GM12878 (cell line): Measurements from ENCODE around the gene UBE2Z. TPM values are rescaled to one million over a fixed set of nuclear protein-coding genes. Genes with fewer than 3 reads are reported as not detected.

Experiments
- ATAC-seq: fragments of 200-7000 bp; cut with Tn5 transposase; 3 replicates; pipeline ENCODE4 v1.9.1; 2020; ENCODE audit warnings: mild to moderate bottlenecking, moderate library complexity
- BruUV-seq: library from RNA; stranded (reverse); fragments of 400-500 nt; replicated peaks from 2 replicates; lab custom pipeline; 2021; lab: Mats Ljungman, UMichigan
- CTCF ChIA-PET: fragments of 300-600 bp; sonication (Branson Sonifier 250); formaldehyde crosslinking; extraction: SDS; loops from one replicate; lab custom pipeline; 2021; ENCODE audit warnings: inconsistent platforms; lab: Yijun Ruan, JAX
- POLR2A ChIA-PET: fragments of 350-600 bp; formaldehyde crosslinking; extraction: SDS; loops from one replicate; lab custom pipeline; 2021; ENCODE audit warnings: inconsistent platforms; lab: Charles Lee
- RAD21 ChIA-PET: fragments of 300-600 bp; sonication (Branson Sonifier 250); formaldehyde crosslinking; loops from one replicate; lab custom pipeline; 2023; ENCODE audit warnings: antibody characterized with exemption; ENCODE audit not compliant: unreplicated experiment; lab: Charles Lee
- SMC1A ChIA-PET: fragments of 300-600 bp; sonication (Branson Sonifier 250); formaldehyde crosslinking; loops from one replicate; lab custom pipeline; 2023; ENCODE audit not compliant: unreplicated experiment, uncharacterized antibody; lab: Charles Lee
- DNase-seq: peaks from one replicate; pipeline ENCODE4 v3.0.0-alpha.2; 2011; ENCODE audit warnings: low read depth, low spot score
- FAIRE-seq: peaks from 3 replicates; lab custom pipeline; 2011; peaks lifted over from hg19 to GRCh38; lab: Jason Lieb, UNC
- H2AFZ ChIP-seq: 2 replicates; pipeline ENCODE4 v1.6.0; 2011; ENCODE audit warnings: low read depth, low read length, control low read depth; ENCODE audit not compliant: control insufficient read depth
- H3K27ac ChIP-seq: 2 replicates; pipeline ENCODE4 v1.5.1; 2011; ENCODE audit warnings: control low read depth; ENCODE audit not compliant: control insufficient read depth, insufficient read depth
- H3K27me3 ChIP-seq, 2 experiments: replicated peaks in 1 of 2; 2 replicates each; pipeline versions ENCODE4 v1.6.0 to v1.6.1; 2011; ENCODE audit warnings: low read length in 1 of 2; ENCODE audit not compliant: control insufficient read depth in 2 of 2, insufficient read depth in 2 of 2
- H3K36me3 ChIP-seq, 2 experiments: 2 replicates each; pipeline ENCODE4 v1.5.1; 2011; ENCODE audit warnings: low read length in 1 of 2; ENCODE audit not compliant: control insufficient read depth in 2 of 2, insufficient read depth in 2 of 2
- H3K4me1 ChIP-seq: 2 replicates; pipeline ENCODE4 v1.6.1; 2011; ENCODE audit warnings: mild to moderate bottlenecking, low read length, moderate library complexity, mixed read lengths; ENCODE audit not compliant: control insufficient read depth, insufficient read depth
- H3K4me2 ChIP-seq: 2 replicates; pipeline ENCODE4 v1.6.0; 2011; ENCODE audit warnings: control low read depth; ENCODE audit not compliant: control insufficient read depth, insufficient read depth
- H3K4me3 ChIP-seq: fragments of 200-600 bp; sonication (generic); 2 replicates; pipeline ENCODE4 v1.5.1; 2016
- H3K79me2 ChIP-seq: 2 replicates; pipeline ENCODE4 v1.6.0; 2011; ENCODE audit warnings: low read length; ENCODE audit not compliant: control insufficient read depth, insufficient read depth
- H3K9ac ChIP-seq: 2 replicates; pipeline ENCODE4 v1.8.0; 2011; ENCODE audit warnings: low read length, control low read depth, mixed read lengths; ENCODE audit not compliant: control insufficient read depth, insufficient read depth
- H3K9me3 ChIP-seq: replicated peaks from 3 replicates; pipeline ENCODE4 v1.5.1; 2011; ENCODE audit warnings: mild to moderate bottlenecking, low read length; ENCODE audit not compliant: control insufficient read depth, insufficient read depth
- H4K20me1 ChIP-seq: 2 replicates; pipeline ENCODE4 v1.6.0; 2011; ENCODE audit not compliant: control insufficient read depth, insufficient read depth
- EGR1 ChIP-seq, 2 experiments: IDR thresholded peaks; 1 replicate in 1 of 2; 2 replicates in 1 of 2; pipeline ENCODE4 v1.6.1; 2011 to 2012; ENCODE audit warnings: low read depth in 2 of 2, low read length in 2 of 2, borderline replicate concordance in 1 of 2, mild to moderate bottlenecking in 1 of 2, moderate library complexity in 1 of 2
- HCFC1 ChIP-seq: fragments of 150-350 bp; IDR thresholded peaks from 2 replicates; pipeline ENCODE4 v1.6.1; 2014; ENCODE audit warnings: low read length
- MEF2B ChIP-seq: fragments of 450-650 bp; IDR thresholded peaks from 2 replicates; pipeline ENCODE4 v1.6.1; 2018; ENCODE audit warnings: mild to moderate bottlenecking, moderate library complexity; ENCODE audit not compliant: partially characterized antibody, poor library complexity, severe bottlenecking
- WGBS: methylation state at CpG from one replicate; pipeline ENCODE4 v1.1.6; 2016; ENCODE audit warnings: low lambda C conversion rate; ENCODE audit not compliant: insufficient replicate concordance, insufficient coverage; ENCODE audit errors: missing lambda C conversion rate; 5-methylcytosine and 5-hydroxymethylcytosine counted together
- in situ Hi-C: fragments of 300-500 bp; cut with MboI; formaldehyde crosslinking; loops from 9 replicates; pipeline ENCODE4 v1.14.3; 2018; ENCODE audit warnings: mixed read lengths
- intact Hi-C: fragments of 100-400 bp; cut with micrococcal nuclease; formaldehyde crosslinking; loops from one replicate; pipeline ENCODE4 v1.14.2; 2022; ENCODE audit not compliant: unreplicated experiment
- polyA plus RNA-seq, 11 experiments: library from polyadenylated mRNA; depleted of rRNA in 4 of 11; unstranded in 6 of 11; stranded (reverse) in 5 of 11; fragments of >200 nt; fragmentation: Nextera tagmentation in 4 of 11; fragmentation: Illumina TruSeq in 1 of 11; extraction: Ambion mirVana in 4 of 11; extraction: Trizol in 1 of 11; gene quantifications; 1 replicate in 1 of 11; 2 replicates in 10 of 11; pipeline versions ENCODE4 v1.2.1 to v1.2.3, GENCODE V29; 2011 to 2016; ENCODE audit warnings: inconsistent platforms in 2 of 11, missing spikeins in 2 of 11, low read depth in 1 of 11
- total RNA-seq, 4 experiments: library from RNA; depleted of rRNA in 3 of 4; stranded (reverse); fragments of >200 nt in 3 of 4; fragmentation: Illumina TruSeq in 1 of 4; extraction: Trizol in 1 of 4; gene quantifications; 2 replicates each; pipeline versions ENCODE4 v1.2.1 to v1.2.3, GENCODE V29; 2013 to 2021
- TF ChIP-seq, protein P1 (sequence below): fragments of 450-650 bp; IDR thresholded peaks from 2 replicates; pipeline ENCODE4 v1.6.1; 2016; ENCODE audit warnings: mild to moderate bottlenecking, moderate library complexity, borderline replicate concordance
- TF ChIP-seq, protein P2 (sequence below): fragments of 450-650 bp; IDR thresholded peaks from 2 replicates; pipeline ENCODE4 v1.6.1; 2017; ENCODE audit warnings: mild to moderate bottlenecking, moderate library complexity

Gene UBE2Z
- total and polyA plus RNA-seq, 10 of the 15 experiments (the other 5 are each of a cell fraction or from before 2014, with no cell fraction given), result 23.1 to 191 (median 57.4) TPM

DNA sequence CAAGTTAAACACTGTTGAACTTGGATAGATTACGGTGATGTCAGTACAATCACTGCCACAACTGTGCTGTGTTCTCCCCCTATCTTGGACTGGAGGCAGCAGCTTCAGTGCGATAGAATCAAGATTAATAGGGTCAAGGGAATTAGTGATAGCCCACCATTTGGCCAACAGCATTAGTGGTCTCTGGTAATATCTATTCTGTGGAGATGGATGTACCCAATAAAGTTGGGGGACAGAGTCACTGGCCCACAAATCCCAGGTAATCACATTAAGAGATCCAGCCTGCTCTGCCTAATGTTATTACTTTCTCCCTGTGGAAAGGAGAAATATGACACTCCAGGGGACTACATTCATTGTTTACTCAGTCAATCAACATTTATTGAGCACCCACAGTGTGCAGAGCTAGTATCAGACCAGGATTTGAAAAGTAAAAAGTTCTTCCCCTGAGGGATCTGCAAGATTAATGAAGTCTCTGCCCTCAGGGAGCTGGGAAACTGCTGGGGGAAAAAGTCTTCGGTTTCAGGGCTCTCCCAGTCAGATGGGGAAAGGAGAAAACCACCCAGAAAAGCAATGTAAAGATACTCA is 39.2 kb upstream of the UBE2Z start:
- Histone ChIP-seq H3K36me3 (no peaks in the 10 kb centered on the region), H3K27ac (no peak overlapping the region), H2AFZ (no peak overlapping the region), H3K9me3 (no peaks in the 10 kb centered on the region), H3K9ac (no peak overlapping the region), H3K27me3 (no peaks in the 10 kb centered on the region), H4K20me1 (no peaks in the 10 kb centered on the region), H3K4me1 (no peaks in the 10 kb centered on the region), H3K4me2 (no peak overlapping the region), H3K79me2 (no peaks in the 10 kb centered on the region), H3K4me3 (no peak overlapping the region)
- WGBS, result 64% methylated on average over 3 of the region's 3 CpGs
- in situ Hi-C loops, result no loop called here
- ATAC-seq (no peak), FAIRE-seq (no peak), DNase-seq (no peak)
- ChIA-PET RAD21 (interaction anchor here (2.2 kb wide), 1 partner anchor 10 kb away, joined by 7 read pairs; no protein-coding TSS in a partner anchor), POLR2A (interaction anchor here (0.6 kb wide), 1 partner anchor 13 kb away, joined by 5 read pairs; no protein-coding TSS in a partner anchor), CTCF (interaction anchor here (0.9 to 5.1 kb wide), 4 partner anchors 10 to 142 kb away, joined by 4 to 29 read pairs (median 6); no protein-coding TSS in a partner anchor), SMC1A (interaction anchor here (0.7 to 2.6 kb wide), 5 partner anchors 10 to 145 kb away, joined by 3 to 12 read pairs (median 3); no protein-coding TSS in a partner anchor)
- BruUV-seq, result no TSS peak
- intact Hi-C loops, result no loop called here
- TF ChIP-seq EGR1 (IDR thresholded peaks at IDR 0.05; ENCODE audit: borderline replicate concordance in 1 of 2, low read depth in 2 of 2, low read length in 2 of 2), result no peak
- TF ChIP-seq, protein P1, sequence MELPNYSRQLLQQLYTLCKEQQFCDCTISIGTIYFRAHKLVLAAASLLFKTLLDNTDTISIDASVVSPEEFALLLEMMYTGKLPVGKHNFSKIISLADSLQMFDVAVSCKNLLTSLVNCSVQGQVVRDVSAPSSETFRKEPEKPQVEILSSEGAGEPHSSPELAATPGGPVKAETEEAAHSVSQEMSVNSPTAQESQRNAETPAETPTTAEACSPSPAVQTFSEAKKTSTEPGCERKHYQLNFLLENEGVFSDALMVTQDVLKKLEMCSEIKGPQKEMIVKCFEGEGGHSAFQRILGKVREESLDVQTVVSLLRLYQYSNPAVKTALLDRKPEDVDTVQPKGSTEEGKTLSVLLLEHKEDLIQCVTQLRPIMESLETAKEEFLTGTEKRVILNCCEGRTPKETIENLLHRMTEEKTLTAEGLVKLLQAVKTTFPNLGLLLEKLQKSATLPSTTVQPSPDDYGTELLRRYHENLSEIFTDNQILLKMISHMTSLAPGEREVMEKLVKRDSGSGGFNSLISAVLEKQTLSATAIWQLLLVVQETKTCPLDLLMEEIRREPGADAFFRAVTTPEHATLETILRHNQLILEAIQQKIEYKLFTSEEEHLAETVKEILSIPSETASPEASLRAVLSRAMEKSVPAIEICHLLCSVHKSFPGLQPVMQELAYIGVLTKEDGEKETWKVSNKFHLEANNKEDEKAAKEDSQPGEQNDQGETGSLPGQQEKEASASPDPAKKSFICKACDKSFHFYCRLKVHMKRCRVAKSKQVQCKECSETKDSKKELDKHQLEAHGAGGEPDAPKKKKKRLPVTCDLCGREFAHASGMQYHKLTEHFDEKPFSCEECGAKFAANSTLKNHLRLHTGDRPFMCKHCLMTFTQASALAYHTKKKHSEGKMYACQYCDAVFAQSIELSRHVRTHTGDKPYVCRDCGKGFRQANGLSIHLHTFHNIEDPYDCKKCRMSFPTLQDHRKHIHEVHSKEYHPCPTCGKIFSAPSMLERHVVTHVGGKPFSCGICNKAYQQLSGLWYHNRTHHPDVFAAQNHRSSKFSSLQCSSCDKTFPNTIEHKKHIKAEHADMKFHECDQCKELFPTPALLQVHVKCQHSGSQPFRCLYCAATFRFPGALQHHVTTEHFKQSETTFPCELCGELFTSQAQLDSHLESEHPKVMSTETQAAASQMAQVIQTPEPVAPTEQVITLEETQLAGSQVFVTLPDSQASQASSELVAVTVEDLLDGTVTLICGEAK, result no peak
- no peak for TF ChIP-seq MEF2B
- TF ChIP-seq, protein P2, sequence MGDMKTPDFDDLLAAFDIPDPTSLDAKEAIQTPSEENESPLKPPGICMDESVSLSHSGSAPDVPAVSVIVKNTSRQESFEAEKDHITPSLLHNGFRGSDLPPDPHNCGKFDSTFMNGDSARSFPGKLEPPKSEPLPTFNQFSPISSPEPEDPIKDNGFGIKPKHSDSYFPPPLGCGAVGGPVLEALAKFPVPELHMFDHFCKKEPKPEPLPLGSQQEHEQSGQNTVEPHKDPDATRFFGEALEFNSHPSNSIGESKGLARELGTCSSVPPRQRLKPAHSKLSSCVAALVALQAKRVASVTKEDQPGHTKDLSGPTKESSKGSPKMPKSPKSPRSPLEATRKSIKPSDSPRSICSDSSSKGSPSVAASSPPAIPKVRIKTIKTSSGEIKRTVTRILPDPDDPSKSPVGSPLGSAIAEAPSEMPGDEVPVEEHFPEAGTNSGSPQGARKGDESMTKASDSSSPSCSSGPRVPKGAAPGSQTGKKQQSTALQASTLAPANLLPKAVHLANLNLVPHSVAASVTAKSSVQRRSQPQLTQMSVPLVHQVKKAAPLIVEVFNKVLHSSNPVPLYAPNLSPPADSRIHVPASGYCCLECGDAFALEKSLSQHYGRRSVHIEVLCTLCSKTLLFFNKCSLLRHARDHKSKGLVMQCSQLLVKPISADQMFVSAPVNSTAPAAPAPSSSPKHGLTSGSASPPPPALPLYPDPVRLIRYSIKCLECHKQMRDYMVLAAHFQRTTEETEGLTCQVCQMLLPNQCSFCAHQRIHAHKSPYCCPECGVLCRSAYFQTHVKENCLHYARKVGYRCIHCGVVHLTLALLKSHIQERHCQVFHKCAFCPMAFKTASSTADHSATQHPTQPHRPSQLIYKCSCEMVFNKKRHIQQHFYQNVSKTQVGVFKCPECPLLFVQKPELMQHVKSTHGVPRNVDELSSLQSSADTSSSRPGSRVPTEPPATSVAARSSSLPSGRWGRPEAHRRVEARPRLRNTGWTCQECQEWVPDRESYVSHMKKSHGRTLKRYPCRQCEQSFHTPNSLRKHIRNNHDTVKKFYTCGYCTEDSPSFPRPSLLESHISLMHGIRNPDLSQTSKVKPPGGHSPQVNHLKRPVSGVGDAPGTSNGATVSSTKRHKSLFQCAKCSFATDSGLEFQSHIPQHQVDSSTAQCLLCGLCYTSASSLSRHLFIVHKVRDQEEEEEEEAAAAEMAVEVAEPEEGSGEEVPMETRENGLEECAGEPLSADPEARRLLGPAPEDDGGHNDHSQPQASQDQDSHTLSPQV, result no peak
- no peak for TF ChIP-seq HCFC1
